Hematopoietic multipotent progenitor cell treated with erythropoietin and hydrocortisone succinate and interleukin-3 and kit ligand, for 8 days (in vitro differentiated cells): ENCODE results near the gene GRK3.
"Not testable (repeated sequence)": the region's sequence is repeated elsewhere in the genome, so short reads cannot be mapped to it uniquely, and the experiment has no call there.

Experiments used
- DNase-seq: peaks from one replicate; pipeline ENCODE4 v3.0.0-alpha.2; 2015

Gene GRK3

GRCh38 chr22:25564320-25564978, at the start of gene GRK3:
TSS of gene GRK3 (plus strand) at chr22:25564675. CDS start at chr22:25565041, 366 bp downstream.
- peak; percentile 82 for DNase-seq

GRCh38 chr22:25518000-25518663, 46.3 kb upstream of the GRK3 start:
- no peak for DNase-seq

GRCh38 chr22:25525376-25525775, 39.1 kb upstream of the GRK3 start:
- DNase-seq = no peak

- DNase-seq = not testable (repeated sequence)
These were observed 38.5 kb upstream of the GRK3 start for GRCh38 chr22:25525804-25526584.

- DNase-seq = not testable (repeated sequence)
These were observed 37.5 kb upstream of the GRK3 start for GRCh38 chr22:25527016-25527415.

GRCh38 chr22:25528068-25528467, 36.4 kb upstream of the GRK3 start:
- DNase-seq = not testable (repeated sequence)

GRCh38 chr22:25529059-25529458, 35.4 kb upstream of the GRK3 start:
- not testable (repeated sequence) for DNase-seq

GRCh38 chr22:25529541-25530137, 34.8 kb upstream of the GRK3 start:
- DNase-seq = not testable (repeated sequence)

GRCh38 chr22:25531677-25532076, 32.8 kb upstream of the GRK3 start:
- not testable (repeated sequence) for DNase-seq

GRCh38 chr22:25534724-25535123, 29.8 kb upstream of the GRK3 start:
- no peak for DNase-seq

GRCh38 chr22:25536589-25536988, 27.9 kb upstream of the GRK3 start:
- no peak for DNase-seq

GRCh38 chr22:25540166-25540907, 24.1 kb upstream of the GRK3 start:
- no peak for DNase-seq

- DNase-seq = no peak
These were observed 23.4 kb upstream of the GRK3 start for GRCh38 chr22:25540908-25541660.

- DNase-seq = no peak
These were observed 22.3 kb upstream of the GRK3 start for GRCh38 chr22:25542191-25542590.

GRCh38 chr22:25542720-25543402, 21.6 kb upstream of the GRK3 start:
- no peak for DNase-seq

GRCh38 chr22:25545146-25545545, 19.3 kb upstream of the GRK3 start:
- no peak for DNase-seq

GRCh38 chr22:25545672-25546071, 18.8 kb upstream of the GRK3 start:
- DNase-seq = no peak

GRCh38 chr22:25546242-25546641, 18.2 kb upstream of the GRK3 start:
- DNase-seq = no peak

GRCh38 chr22:25546751-25547150, 17.7 kb upstream of the GRK3 start:
- DNase-seq = no peak

GRCh38 chr22:25548866-25549464, 15.5 kb upstream of the GRK3 start:
- no peak for DNase-seq

- DNase-seq = no peak
These were observed 13.1 kb upstream of the GRK3 start for GRCh38 chr22:25551396-25551795.
